Measurements from ENCODE around the gene FCSK.

DNA sequence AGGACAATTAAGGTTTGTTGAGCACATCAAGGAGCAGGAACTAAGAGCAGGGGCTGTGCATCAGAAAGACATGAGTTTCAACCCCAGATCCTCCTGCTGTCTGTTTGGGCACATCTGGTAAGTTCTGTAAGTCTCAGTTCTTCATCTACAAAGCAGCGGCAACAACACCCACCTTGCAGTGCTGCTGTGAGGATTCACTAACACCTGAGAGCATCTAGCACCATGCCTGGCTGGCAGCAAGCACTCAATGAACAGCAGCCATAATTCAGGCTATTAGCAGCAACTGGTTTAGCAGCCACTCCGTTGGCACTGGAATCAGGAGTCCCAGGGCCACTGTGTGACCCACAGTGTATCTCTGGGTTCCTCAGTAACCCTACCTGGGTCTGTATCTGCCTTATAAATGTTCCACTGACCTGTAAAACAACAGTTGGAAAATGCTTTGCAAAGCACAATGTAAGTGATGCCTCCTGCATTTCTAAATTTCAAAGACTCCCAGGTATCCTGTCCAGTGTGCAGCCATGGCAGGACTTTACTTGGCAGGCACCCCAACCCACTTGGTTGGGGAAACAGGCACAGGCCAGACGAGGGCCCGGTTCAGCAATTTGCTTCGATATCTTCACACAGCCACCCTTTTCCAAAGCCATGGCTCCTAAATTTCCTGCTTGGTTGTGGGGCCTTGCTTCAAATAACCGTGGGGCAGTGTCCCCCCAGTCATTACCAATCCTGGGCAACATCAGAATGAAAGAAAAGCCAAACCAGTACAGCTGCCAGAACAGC, 19.7 kb upstream of the FCSK start:
- TF ChIP-seq, protein P1, sequence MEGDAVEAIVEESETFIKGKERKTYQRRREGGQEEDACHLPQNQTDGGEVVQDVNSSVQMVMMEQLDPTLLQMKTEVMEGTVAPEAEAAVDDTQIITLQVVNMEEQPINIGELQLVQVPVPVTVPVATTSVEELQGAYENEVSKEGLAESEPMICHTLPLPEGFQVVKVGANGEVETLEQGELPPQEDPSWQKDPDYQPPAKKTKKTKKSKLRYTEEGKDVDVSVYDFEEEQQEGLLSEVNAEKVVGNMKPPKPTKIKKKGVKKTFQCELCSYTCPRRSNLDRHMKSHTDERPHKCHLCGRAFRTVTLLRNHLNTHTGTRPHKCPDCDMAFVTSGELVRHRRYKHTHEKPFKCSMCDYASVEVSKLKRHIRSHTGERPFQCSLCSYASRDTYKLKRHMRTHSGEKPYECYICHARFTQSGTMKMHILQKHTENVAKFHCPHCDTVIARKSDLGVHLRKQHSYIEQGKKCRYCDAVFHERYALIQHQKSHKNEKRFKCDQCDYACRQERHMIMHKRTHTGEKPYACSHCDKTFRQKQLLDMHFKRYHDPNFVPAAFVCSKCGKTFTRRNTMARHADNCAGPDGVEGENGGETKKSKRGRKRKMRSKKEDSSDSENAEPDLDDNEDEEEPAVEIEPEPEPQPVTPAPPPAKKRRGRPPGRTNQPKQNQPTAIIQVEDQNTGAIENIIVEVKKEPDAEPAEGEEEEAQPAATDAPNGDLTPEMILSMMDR (conservative IDR thresholded peaks at IDR 0.05), result no peak
- TF ChIP-seq ZFX (IDR thresholded peaks at IDR 0.05), result no peak

All from C4-2B (cell line).